ENCODE results near the gene EHBP1L1. TPM values are rescaled to one million over a fixed set of nuclear protein-coding genes. Genes with fewer than 3 reads are reported as not detected.

The EHBP1L1 gene
- total and polyA plus RNA-seq, 2 of the 13 experiments (the other 11 are each of a cell fraction or from before 2014, with no cell fraction given) = 8.3 to 10.6 TPM

- Histone ChIP-seq H3K4me3 (replicated peaks in 1 of 3; ENCODE audit: insufficient read depth in 1 of 3, low read depth in 2 of 3, low read length in 3 of 3) (no peak overlapping the region), H3K27ac (ENCODE audit: extremely low read length, insufficient read depth, low read length) (no peak overlapping the region), H2AFZ (ENCODE audit: low read length) (no peak overlapping the region), H4K20me1 (ENCODE audit: insufficient read depth, low read length) (0 out of 2 replicates have a peak, but pooled peaks cover 3% of the 10 kb centered on the region), H3K4me2 (ENCODE audit: low read depth, low read length) (no peak overlapping the region), H3K36me3 (replicated peaks in 1 of 2; ENCODE audit: control insufficient read depth in 1 of 2, insufficient read depth in 2 of 2, low read length in 2 of 2) (peaks cover 5 to 6% of the 10 kb centered on the region in 2 experiments; a peak in 3 of 5 replicates), H3K27me3 (ENCODE audit: control insufficient read depth in 1 of 2, insufficient read depth in 2 of 2, low read length in 2 of 2) (no peaks in the 10 kb centered on the region), H3K4me1 (ENCODE audit: insufficient read depth, low read length) (peaks cover 15% of the 10 kb centered on the region), H3K9ac (ENCODE audit: insufficient read depth, low read depth, low read length) (no peak overlapping the region), H3K9me3 (ENCODE audit: low read length) (no peaks in the 10 kb centered on the region), H3K79me2 (ENCODE audit: insufficient read depth, low read length) (no peaks in the 10 kb centered on the region)
- no peak for DNase-seq (ENCODE audit: low spot score)
- no peak for FAIRE-seq
- BruUV-seq (replicated peaks) = no TSS peak
- ChIA-PET POLR2A (interaction anchor here (1.0 to 2.4 kb wide), 4 partner anchors 10 to 21 kb away, joined by 4 to 11 read pairs (median 6); partner anchors contain the start of gene MAP3K11), CTCF (ENCODE audit: low intra/inter-chr PET ratio, low total read pairs) (interaction anchor here (2.1 kb wide), 1 partner anchor 52 kb away, joined by 12 read pairs; no protein-coding TSS in a partner anchor)
- WGBS (ENCODE audit: low lambda C conversion rate) = 95% methylated on average over 14 of the region's 22 CpGs
- in situ Hi-C loops (cut with HindIII; ENCODE audit: extremely low pct_ligation_motif_present, low pct_unique_long_range_greater_than_20kb) (no loop called here), intact Hi-C loops (cut with micrococcal nuclease; ENCODE audit: unreplicated experiment) (no loop called here)
- no peak for ATAC-seq
- no peak for TF ChIP-seq ZNF572 (CRISPR knock-in tag; IDR thresholded peaks at IDR 0.05)
Measured at GRCh38 chr11:65592858-65593517, 17.1 kb downstream of the EHBP1L1 start.

- no peak overlapping the region for H3K9ac ChIP-seq (ENCODE audit: insufficient read depth, low read depth, low read length)
- H3K4me2 ChIP-seq (ENCODE audit: low read depth, low read length) = no peak overlapping the region
- no peak overlapping the region for H3K27ac ChIP-seq (ENCODE audit: extremely low read length, insufficient read depth, low read length)
- 62% methylated on average over 9 of the region's 26 CpGs for WGBS (ENCODE audit: low lambda C conversion rate)
- POLR2A ChIA-PET = interaction anchor here (1.0 to 2.4 kb wide), 5 partner anchors 9 to 21 kb away, joined by 4 to 11 read pairs (median 5); partner anchors contain the start of gene MAP3K11
- 0 out of 2 replicates have a peak, but pooled peaks cover 3% of the 10 kb centered on the region for H4K20me1 ChIP-seq (ENCODE audit: insufficient read depth, low read length)
- no peak overlapping the region for H3K4me3 ChIP-seq (replicated peaks in 1 of 3; ENCODE audit: insufficient read depth in 1 of 3, low read depth in 2 of 3, low read length in 3 of 3)
- no TSS peak for BruUV-seq (replicated peaks)
- H2AFZ ChIP-seq (ENCODE audit: low read length) = no peak overlapping the region
- DNase-seq (ENCODE audit: low spot score) (no peak), FAIRE-seq (peak; percentile 42), ATAC-seq (peak; percentile 66)
- no peaks in the 10 kb centered on the region for H3K27me3 ChIP-seq (ENCODE audit: control insufficient read depth in 1 of 2, insufficient read depth in 2 of 2, low read length in 2 of 2)
- in situ Hi-C loops (cut with HindIII; ENCODE audit: extremely low pct_ligation_motif_present, low pct_unique_long_range_greater_than_20kb) = no loop called here
- no peaks in the 10 kb centered on the region for H3K79me2 ChIP-seq (ENCODE audit: insufficient read depth, low read length)
- CTCF ChIA-PET (ENCODE audit: low intra/inter-chr PET ratio, low total read pairs) = interaction anchor here (2.1 kb wide), 1 partner anchor 53 kb away, joined by 12 read pairs; no protein-coding TSS in a partner anchor
- peaks cover 12 to 14% of the 10 kb centered on the region in 2 experiments; a peak in 4 of 5 replicates for H3K36me3 ChIP-seq (replicated peaks in 1 of 2; ENCODE audit: control insufficient read depth in 1 of 2, insufficient read depth in 2 of 2, low read length in 2 of 2)
- intact Hi-C loops (cut with micrococcal nuclease; ENCODE audit: unreplicated experiment) = no loop called here
- no peaks in the 10 kb centered on the region for H3K9me3 ChIP-seq (ENCODE audit: low read length)
- peaks cover 8% of the 10 kb centered on the region for H3K4me1 ChIP-seq (ENCODE audit: insufficient read depth, low read length)
- no peak for TF ChIP-seq HNRNPK (IDR thresholded peaks at IDR 0.05; ENCODE audit: low read depth, low read length, poor library complexity, severe bottlenecking)
- peak; percentile 30; the same call in 1 of the 2 replicates for TF ChIP-seq RXRA (CRISPR knock-in tag; IDR thresholded peaks at IDR 0.05)
- no peak for TF ChIP-seq TMF1 (CRISPR knock-in tag; IDR thresholded peaks at IDR 0.05; ENCODE audit: low read depth)
- no peak for TF ChIP-seq ZKSCAN1 (IDR thresholded peaks at IDR 0.05; ENCODE audit: low read length)
- TF ChIP-seq RAD21 (CRISPR knock-in tag; IDR thresholded peaks at IDR 0.05) = peak; percentile 47; the same call in 1 of the 2 replicates
- TF ChIP-seq THAP9 (CRISPR knock-in tag; IDR thresholded peaks at IDR 0.05; ENCODE audit: borderline replicate concordance) = 0 out of 2 replicates have a peak, but pooled peaks have one; percentile 33
- no peak for TF ChIP-seq NFE2L2 (IDR thresholded peaks at IDR 0.05; ENCODE audit: low read length)
- TF ChIP-seq ZBTB33 (CRISPR knock-in tag; IDR thresholded peaks at IDR 0.05) = peak; percentile 59
- TF ChIP-seq FOXC1 (CRISPR knock-in tag; IDR thresholded peaks at IDR 0.05; ENCODE audit: borderline replicate concordance) = no peak
Measured at GRCh38 chr11:65593518-65594414, 17.9 kb downstream of the EHBP1L1 start.

All from HepG2 (cell line).